ENCODE data around the gene BCDIN3D.
A peak's percentile ranks its signal among the peaks of the same experiment; 100 is the strongest.

BCDIN3D gene

DNA sequence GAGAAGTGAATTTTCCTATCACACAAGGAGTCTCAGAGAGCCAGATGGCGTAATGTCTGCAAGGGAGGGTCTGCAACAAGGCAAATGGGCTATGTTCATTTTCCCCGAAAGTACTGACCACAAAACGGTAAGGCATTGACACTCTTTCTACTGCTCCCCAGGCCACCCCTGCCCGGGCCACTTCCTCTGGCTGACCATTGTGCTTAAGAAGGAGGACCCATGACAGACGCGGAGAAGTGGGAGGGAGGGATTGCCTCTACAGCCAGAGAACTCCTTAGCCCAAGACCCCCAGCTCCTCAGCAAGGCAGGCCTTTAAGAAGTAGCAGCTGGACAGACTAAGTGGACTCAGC lies 15.9 kb downstream of the BCDIN3D start:
- no peaks in the 10 kb centered on the region for H3K27me3 ChIP-seq (replicated peaks)
- no peaks in the 10 kb centered on the region for H3K36me3 ChIP-seq (replicated peaks)
- TF ChIP-seq, protein P1, sequence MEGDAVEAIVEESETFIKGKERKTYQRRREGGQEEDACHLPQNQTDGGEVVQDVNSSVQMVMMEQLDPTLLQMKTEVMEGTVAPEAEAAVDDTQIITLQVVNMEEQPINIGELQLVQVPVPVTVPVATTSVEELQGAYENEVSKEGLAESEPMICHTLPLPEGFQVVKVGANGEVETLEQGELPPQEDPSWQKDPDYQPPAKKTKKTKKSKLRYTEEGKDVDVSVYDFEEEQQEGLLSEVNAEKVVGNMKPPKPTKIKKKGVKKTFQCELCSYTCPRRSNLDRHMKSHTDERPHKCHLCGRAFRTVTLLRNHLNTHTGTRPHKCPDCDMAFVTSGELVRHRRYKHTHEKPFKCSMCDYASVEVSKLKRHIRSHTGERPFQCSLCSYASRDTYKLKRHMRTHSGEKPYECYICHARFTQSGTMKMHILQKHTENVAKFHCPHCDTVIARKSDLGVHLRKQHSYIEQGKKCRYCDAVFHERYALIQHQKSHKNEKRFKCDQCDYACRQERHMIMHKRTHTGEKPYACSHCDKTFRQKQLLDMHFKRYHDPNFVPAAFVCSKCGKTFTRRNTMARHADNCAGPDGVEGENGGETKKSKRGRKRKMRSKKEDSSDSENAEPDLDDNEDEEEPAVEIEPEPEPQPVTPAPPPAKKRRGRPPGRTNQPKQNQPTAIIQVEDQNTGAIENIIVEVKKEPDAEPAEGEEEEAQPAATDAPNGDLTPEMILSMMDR (IDR thresholded peaks at IDR 0.05; ENCODE audit: low read depth, low read length, missing control alignments) = no peak
- in situ Hi-C loops (cut with HindIII; ENCODE audit: low pct_ligation_motif_present, low sequenced_read_pairs) = no loop called here
- DNase-seq = no peak
- H3K4me3 ChIP-seq (ENCODE audit: low read depth, low read length) = peak overlapping the region; percentile 80
- peak overlapping the region; percentile 64 for H3K27ac ChIP-seq

DNA sequence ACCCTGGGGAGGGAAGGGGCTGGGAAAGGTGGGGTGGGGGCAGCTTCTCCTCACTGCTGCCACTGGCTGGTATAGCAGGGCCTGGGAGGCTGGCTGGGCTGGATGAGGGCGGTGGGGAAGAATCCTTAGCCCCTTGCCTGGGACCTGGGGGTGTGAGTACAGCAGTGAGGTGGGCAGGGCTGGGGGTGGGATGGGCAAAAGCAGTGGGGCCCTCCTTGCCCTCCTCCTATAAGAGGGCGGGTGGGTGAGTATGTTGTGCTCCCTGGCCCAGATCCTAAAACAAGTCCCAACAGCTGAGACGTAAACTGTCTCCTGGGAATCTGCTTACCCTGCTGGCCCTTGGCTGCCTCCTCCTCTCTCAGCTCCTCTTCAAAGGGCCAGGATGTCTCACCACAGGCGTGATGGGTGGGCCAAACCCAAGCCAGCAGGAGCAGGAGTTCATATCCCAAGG lies 16.9 kb downstream of the BCDIN3D start:
- Histone ChIP-seq H3K27me3 (replicated peaks) (no peaks in the 10 kb centered on the region), H3K4me3 (ENCODE audit: low read depth, low read length) (no peak overlapping the region), H3K36me3 (replicated peaks) (no peaks in the 10 kb centered on the region), H3K27ac (peak overlapping the region; percentile 63)
- in situ Hi-C loops (cut with HindIII; ENCODE audit: low pct_ligation_motif_present, low sequenced_read_pairs) = no loop called here
- DNase-seq = no peak
- TF ChIP-seq, protein P1 (IDR thresholded peaks at IDR 0.05; ENCODE audit: low read depth, low read length, missing control alignments) = no peak

DNA sequence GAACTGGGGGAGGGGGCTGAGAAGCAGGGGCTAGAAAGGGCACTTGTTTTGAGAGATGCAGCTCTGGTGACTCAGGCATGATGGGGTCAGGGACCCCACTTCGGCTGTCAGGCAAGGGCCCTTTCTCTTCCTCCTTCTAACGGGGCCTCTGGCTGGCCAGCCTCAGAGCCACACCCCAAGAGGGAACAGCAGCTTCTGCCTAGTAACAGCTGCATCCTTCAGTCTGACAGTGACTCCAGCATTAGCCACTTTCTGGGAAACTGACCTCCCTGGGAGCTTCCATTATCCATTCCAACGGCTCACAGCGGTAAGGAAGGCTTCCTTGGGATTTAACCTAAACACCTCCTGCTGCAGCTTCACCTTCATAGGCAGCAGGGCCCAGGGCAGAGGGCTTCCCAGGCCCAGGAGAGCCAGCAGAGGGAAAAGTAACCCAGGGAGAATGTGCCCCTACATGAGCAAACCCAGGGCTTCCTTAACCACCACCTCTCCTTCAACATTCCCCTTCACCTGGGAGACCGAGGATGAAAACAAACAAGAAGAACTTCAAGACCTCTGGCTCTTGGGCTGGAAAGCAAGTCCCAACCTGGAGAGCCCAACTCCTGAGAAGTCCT lies 17.4 kb downstream of the BCDIN3D start:
- in situ Hi-C loops (cut with HindIII; ENCODE audit: low pct_ligation_motif_present, low sequenced_read_pairs) = no loop called here
- Histone ChIP-seq H3K27ac (peak overlapping the region; percentile 63), H3K36me3 (replicated peaks) (peaks cover 3% of the 10 kb centered on the region), H3K27me3 (replicated peaks) (no peaks in the 10 kb centered on the region), H3K4me3 (ENCODE audit: low read depth, low read length) (peak overlapping the region; percentile 15)
- peak; percentile 37 for DNase-seq
- TF ChIP-seq, protein P1 (IDR thresholded peaks at IDR 0.05; ENCODE audit: low read depth, low read length, missing control alignments) = no peak

DNA sequence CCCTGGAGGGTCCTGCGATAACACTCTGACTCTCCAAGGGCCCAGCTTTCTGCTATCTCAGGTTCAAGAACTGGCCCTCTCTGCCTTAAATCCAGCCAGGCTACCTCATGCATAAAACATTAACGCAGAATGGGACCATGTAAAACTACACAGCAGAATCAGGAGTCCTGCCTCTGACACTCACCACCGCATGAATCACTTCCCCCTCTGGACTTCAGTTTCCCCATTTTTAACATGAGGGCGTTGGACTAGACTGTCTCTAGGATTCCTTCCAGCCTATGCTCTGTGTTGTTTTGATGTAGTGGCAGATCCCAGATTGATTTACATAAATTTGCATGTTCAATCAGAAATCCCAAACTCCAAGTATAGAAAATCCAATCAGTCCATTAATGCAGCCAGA lies 18.0 kb downstream of the BCDIN3D start:
- Histone ChIP-seq H3K4me3 (ENCODE audit: low read depth, low read length) (peak overlapping the region; percentile 15), H3K36me3 (replicated peaks) (peaks cover 3% of the 10 kb centered on the region), H3K27me3 (replicated peaks) (no peaks in the 10 kb centered on the region), H3K27ac (peak overlapping the region; percentile 63)
- in situ Hi-C loops (cut with HindIII; ENCODE audit: low pct_ligation_motif_present, low sequenced_read_pairs) = no loop called here
- peak; percentile 61 for DNase-seq
- TF ChIP-seq, protein P1 (IDR thresholded peaks at IDR 0.05; ENCODE audit: low read depth, low read length, missing control alignments) = no peak

DNA sequence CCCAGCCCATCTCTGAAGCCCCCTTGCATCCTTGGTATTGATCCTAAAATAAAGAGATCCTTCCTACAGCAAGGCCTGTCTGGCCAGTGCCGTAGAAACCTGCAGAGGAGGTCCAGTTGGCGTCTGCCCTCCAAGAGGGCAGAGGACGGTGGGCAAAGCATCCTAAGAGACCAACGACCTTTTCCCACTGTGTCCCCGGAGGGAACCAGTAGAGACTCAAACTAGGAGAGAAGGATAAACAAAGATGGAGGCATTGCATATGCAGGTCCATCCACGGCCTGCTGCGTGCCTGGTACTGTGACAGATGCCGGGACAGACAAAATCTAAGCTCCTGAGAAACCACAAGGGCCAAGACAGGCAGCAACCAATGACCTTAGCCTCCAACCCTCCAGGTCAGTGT lies 18.5 kb downstream of the BCDIN3D start:
- Histone ChIP-seq H3K27me3 (replicated peaks) (no peaks in the 10 kb centered on the region), H3K36me3 (replicated peaks) (peaks cover 3% of the 10 kb centered on the region), H3K27ac (peak overlapping the region; percentile 63), H3K4me3 (ENCODE audit: low read depth, low read length) (no peak overlapping the region)
- in situ Hi-C loops (cut with HindIII; ENCODE audit: low pct_ligation_motif_present, low sequenced_read_pairs) = no loop called here
- DNase-seq = no peak
- TF ChIP-seq, protein P1 (IDR thresholded peaks at IDR 0.05; ENCODE audit: low read depth, low read length, missing control alignments) = no peak

DNA sequence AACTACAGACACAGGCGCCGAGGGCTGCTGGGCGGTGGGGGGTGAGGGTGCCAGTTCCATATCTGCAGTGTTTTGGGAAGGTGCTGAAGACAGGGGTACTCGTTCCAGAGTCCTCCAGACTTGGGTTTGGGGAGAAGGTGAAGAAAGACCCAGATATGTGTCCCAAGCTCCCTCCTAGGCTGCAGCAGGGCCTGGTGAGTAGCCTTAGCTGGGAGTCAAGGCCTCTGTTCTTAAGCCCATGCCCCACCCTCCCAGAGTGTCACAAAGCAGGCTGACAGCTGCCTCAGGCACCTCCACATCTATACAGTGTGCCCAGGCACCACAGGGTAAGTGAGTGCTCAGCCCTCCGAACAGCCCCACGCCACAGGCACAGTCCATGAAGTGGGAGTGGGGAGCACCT lies 19.0 kb downstream of the BCDIN3D start:
- Histone ChIP-seq H3K36me3 (replicated peaks) (peaks cover 3% of the 10 kb centered on the region), H3K27me3 (replicated peaks) (no peaks in the 10 kb centered on the region), H3K27ac (no peak overlapping the region), H3K4me3 (ENCODE audit: low read depth, low read length) (no peak overlapping the region)
- TF ChIP-seq, protein P1 (IDR thresholded peaks at IDR 0.05; ENCODE audit: low read depth, low read length, missing control alignments) = no peak
- DNase-seq = no peak
- in situ Hi-C loops (cut with HindIII; ENCODE audit: low pct_ligation_motif_present, low sequenced_read_pairs) = no loop called here

Measured in brain microvascular endothelial cell (primary cell).